Endothelial cell of umbilical vein (primary cell): ENCODE data around the gene FUBP3. TPM values are rescaled to one million over a fixed set of nuclear protein-coding genes. Genes with fewer than 3 reads are reported as not detected.

Experiments used
- BruUV-seq: library from RNA; stranded (reverse); fragments of 400-500 nt; replicated peaks from 2 replicates; lab custom pipeline; 2021; lab: Mats Ljungman, UMichigan
- CTCF ChIA-PET: fragments of 300-600, 350-600 bp; sonication (Branson Sonifier 250); formaldehyde crosslinking; loops from one replicate; lab custom pipeline; 2021; ENCODE audit warnings: antibody characterized with exemption, inconsistent platforms; lab: Charles Lee
- POLR2A ChIA-PET: fragments of 300-600, 350-600 bp; sonication (Branson Sonifier 250); formaldehyde crosslinking; loops from one replicate; lab custom pipeline; 2021; ENCODE audit warnings: antibody characterized with exemption, inconsistent platforms; lab: Charles Lee
- DNase-seq: peaks from one replicate; pipeline ENCODE4 v3.0.0-alpha.2; 2011; ENCODE audit warnings: low read depth, low spot score
- FAIRE-seq: peaks from 2 replicates; lab custom pipeline; 2011; peaks lifted over from hg19 to GRCh38; lab: Jason Lieb, UNC
- H2AFZ ChIP-seq: 2 replicates; pipeline ENCODE4 v1.6.0; 2012; ENCODE audit warnings: low read depth, low read length, control low read depth, inconsistent platforms
- H3K27ac ChIP-seq: 2 replicates; pipeline ENCODE4 v1.5.1; 2011; ENCODE audit warnings: low read depth, mild to moderate bottlenecking, control low read depth, low read length, moderate library complexity; ENCODE audit not compliant: insufficient read depth
- H3K27me3 ChIP-seq, 2 experiments: 2 replicates each; pipeline versions ENCODE4 v1.6.0 to v1.6.1; 2011; ENCODE audit warnings: low read length in 2 of 2, mixed read lengths in 1 of 2; ENCODE audit not compliant: control insufficient read depth in 2 of 2, insufficient read depth in 2 of 2
- H3K36me3 ChIP-seq, 2 experiments: 2 replicates in 1 of 2; 3 replicates in 1 of 2; pipeline ENCODE4 v1.5.1; 2011; ENCODE audit warnings: low read length in 2 of 2, mild to moderate bottlenecking in 1 of 2, moderate library complexity in 1 of 2; ENCODE audit not compliant: control insufficient read depth in 2 of 2, insufficient read depth in 2 of 2; ENCODE audit errors: extremely low read depth in 1 of 2
- H3K4me1 ChIP-seq: 3 replicates; pipeline ENCODE4 v1.5.1; 2011; ENCODE audit warnings: mild to moderate bottlenecking, low read length; ENCODE audit not compliant: control insufficient read depth, insufficient read depth; ENCODE audit errors: extremely low read depth
- H3K4me2 ChIP-seq: 2 replicates; pipeline ENCODE4 v1.6.1; 2011; ENCODE audit warnings: low read length, control low read depth, mixed read lengths; ENCODE audit not compliant: insufficient read depth
- H3K4me3 ChIP-seq, 3 experiments: fragments of 200-600 bp in 1 of 3; sonication (generic), shearing (Covaris generic) in 1 of 3; replicated peaks in 1 of 3; 2 replicates each; pipeline ENCODE4 v1.5.1; 2011 to 2016; ENCODE audit warnings: control low read depth in 3 of 3, low read length in 3 of 3, mild to moderate bottlenecking in 2 of 3, inconsistent platforms in 1 of 3, low read depth in 1 of 3, moderate library complexity in 1 of 3; ENCODE audit not compliant: insufficient read depth in 1 of 3
- H3K79me2 ChIP-seq: 2 replicates; pipeline ENCODE4 v1.6.0; 2012; ENCODE audit warnings: low read length, inconsistent platforms; ENCODE audit not compliant: control insufficient read depth, insufficient read depth
- H3K9ac ChIP-seq: replicated peaks from 2 replicates; pipeline ENCODE3; 2011; ENCODE audit warnings: low read length, control low read depth; ENCODE audit not compliant: insufficient read depth; ENCODE audit errors: extremely low read depth
- H3K9me1 ChIP-seq: replicated peaks from 3 replicates; pipeline ENCODE4 v1.6.0; 2011; ENCODE audit warnings: mild to moderate bottlenecking, low read length; ENCODE audit not compliant: control insufficient read depth, insufficient read depth; ENCODE audit errors: extremely low read depth
- H3K9me3 ChIP-seq: replicated peaks from 2 replicates; pipeline ENCODE4 v1.5.1; 2012; ENCODE audit warnings: low read length, inconsistent platforms; ENCODE audit not compliant: control insufficient read depth, insufficient read depth
- H4K20me1 ChIP-seq: replicated peaks from 2 replicates; pipeline ENCODE3; 2011; ENCODE audit warnings: mild to moderate bottlenecking, low read length; ENCODE audit not compliant: control insufficient read depth, insufficient read depth; ENCODE audit errors: extremely low read depth
- CTCF ChIP-seq, 2 donors: IDR thresholded peaks; 1 replicate in 1 of 2; 2 replicates in 1 of 2; pipeline ENCODE4 v1.5.1; 2011; ENCODE audit warnings: low read length in 2 of 2, mild to moderate bottlenecking in 2 of 2, moderate library complexity in 2 of 2, control low read depth in 1 of 2, inconsistent platforms in 1 of 2, low read depth in 1 of 2; ENCODE audit not compliant: insufficient read depth in 1 of 2; ENCODE audit errors: extremely low read depth in 1 of 2
- EZH2 ChIP-seq: IDR thresholded peaks from 2 replicates; pipeline ENCODE4 v1.6.1; 2012; ENCODE audit warnings: borderline replicate concordance, low read depth, mild to moderate bottlenecking, moderate library complexity, low read length, inconsistent platforms; ENCODE audit not compliant: severe bottlenecking
- FOS ChIP-seq: IDR thresholded peaks from 2 replicates; pipeline ENCODE4 v1.6.1; 2011; ENCODE audit warnings: mild to moderate bottlenecking, low read length, moderate library complexity, borderline replicate concordance; ENCODE audit not compliant: insufficient read depth
- GATA2 ChIP-seq: IDR thresholded peaks from 2 replicates; pipeline ENCODE4 v1.7.0; 2011; ENCODE audit warnings: low read depth, mild to moderate bottlenecking, moderate library complexity, mixed read lengths, low read length; ENCODE audit not compliant: insufficient read length, insufficient read depth
- JUN ChIP-seq: IDR thresholded peaks from 2 replicates; pipeline ENCODE4 v1.6.1; 2011; ENCODE audit warnings: borderline replicate concordance, low read depth; ENCODE audit not compliant: insufficient read length, insufficient read depth
- MAX ChIP-seq: IDR thresholded peaks from 2 replicates; pipeline ENCODE4 v1.6.1; 2011; ENCODE audit not compliant: insufficient read depth, insufficient read length
- MYC ChIP-seq: IDR thresholded peaks from one replicate; pipeline ENCODE4 v1.6.1; 2011; ENCODE audit warnings: mild to moderate bottlenecking, low read depth, low read length
- POLR2A ChIP-seq: IDR thresholded peaks from 2 replicates; pipeline ENCODE4 v1.6.1; 2012; ENCODE audit warnings: low read depth, mild to moderate bottlenecking, control low read depth, low read length
- POLR2AphosphoS5 ChIP-seq: IDR thresholded peaks from 2 replicates; pipeline ENCODE4 v1.6.1; 2012; ENCODE audit warnings: low read depth, mild to moderate bottlenecking, control low read depth, low read length, moderate library complexity; ENCODE audit not compliant: insufficient read depth
- dilution Hi-C: fragments of 300-500 bp; cut with MboI; formaldehyde crosslinking; loops from one replicate; pipeline ENCODE4 v1.15.0; 2019; ENCODE audit warnings: low sequenced_read_pairs; ENCODE audit not compliant: extremely low pct_ligation_motif_present
- intact Hi-C: fragments of 100-400 bp; cut with micrococcal nuclease; formaldehyde crosslinking; loops from one replicate; pipeline ENCODE4 v1.10.0; 2022
- polyA plus RNA-seq, 4 experiments: library from polyadenylated mRNA; depleted of rRNA in 3 of 4; stranded (reverse) in 3 of 4; unstranded in 1 of 4; fragments of >200 nt; gene quantifications; 2 replicates each; pipeline versions ENCODE4 v1.2.1 to v1.2.3, GENCODE V29; 2011 to 2012; ENCODE audit warnings: missing spikeins in 1 of 4
- total RNA-seq: library from RNA; stranded (reverse); gene quantifications from 2 replicates; pipeline ENCODE4 v1.2.3, GENCODE V29; 2021

FUBP3 gene
- total and polyA plus RNA-seq, 2 donors (not counting 3 experiments of a cell fraction or from before 2014, with no cell fraction given), result 19.4 to 50.9 TPM

DNA sequence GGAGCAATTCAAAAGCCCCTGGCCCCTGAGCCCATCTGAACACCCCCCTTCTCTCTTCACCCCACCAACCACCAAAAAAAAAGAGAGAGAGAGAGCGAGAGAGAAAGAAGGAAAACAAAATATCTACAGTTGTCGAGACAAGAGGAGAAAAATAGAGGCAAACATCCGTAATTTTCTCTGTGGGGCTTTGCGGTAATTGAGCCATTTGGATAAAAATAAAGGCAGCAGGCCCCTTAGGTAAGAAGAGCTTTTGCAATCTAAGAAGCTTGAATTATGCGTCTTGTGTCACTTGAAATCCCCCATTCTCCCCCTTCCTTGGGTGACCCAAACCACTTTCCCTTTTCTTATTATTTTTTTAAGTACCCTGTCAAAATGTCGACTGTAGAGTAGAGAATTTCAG, 35.5 kb upstream of the FUBP3 start:
- Histone ChIP-seq H3K4me1 (no peaks in the 10 kb centered on the region), H3K9me1 (no peaks in the 10 kb centered on the region), H3K4me2 (no peak overlapping the region), H3K36me3 (no peaks in the 10 kb centered on the region), H2AFZ (no peak overlapping the region), H3K27me3 (peaks cover 2 to 3% of the 10 kb centered on the region in 2 experiments), H3K9ac (no peak overlapping the region), H3K79me2 (no peaks in the 10 kb centered on the region), H4K20me1 (no peaks in the 10 kb centered on the region), H3K27ac (no peak overlapping the region), H3K9me3 (no peaks in the 10 kb centered on the region), H3K4me3 (no peak overlapping the region)
- intact Hi-C loops, result no loop called here
- TF ChIP-seq EZH2, result no peak
- no peak for TF ChIP-seq GATA2
- no peak for TF ChIP-seq POLR2AphosphoS5
- TF ChIP-seq POLR2A, result no peak
- no peak for TF ChIP-seq MAX
- no peak for TF ChIP-seq CTCF (IDR thresholded peaks at IDR 0.05; ENCODE audit: extremely low read depth in 1 of 2, insufficient read depth in 1 of 2, low read depth in 1 of 2, low read length in 2 of 2)
- TF ChIP-seq FOS, result no peak
- no peak for TF ChIP-seq MYC
- no peak for TF ChIP-seq JUN
- ChIA-PET CTCF (no interaction called here), POLR2A (no interaction called here)
- DNase-seq, result no peak
- FAIRE-seq, result no peak
- dilution Hi-C loops, result no loop called here
- BruUV-seq, result no TSS peak
